GDM1 (cell line): ENCODE results near the gene DBT.
"Not testable (repeated sequence)": the region's sequence is repeated elsewhere in the genome, so short reads cannot be mapped to it uniquely, and the experiment has no call there.

ENCODE experiments used
- DNase-seq: peaks from one replicate; lab custom pipeline; 2025; lab: John Stamatoyannopoulos, UW

DBT gene

DNA sequence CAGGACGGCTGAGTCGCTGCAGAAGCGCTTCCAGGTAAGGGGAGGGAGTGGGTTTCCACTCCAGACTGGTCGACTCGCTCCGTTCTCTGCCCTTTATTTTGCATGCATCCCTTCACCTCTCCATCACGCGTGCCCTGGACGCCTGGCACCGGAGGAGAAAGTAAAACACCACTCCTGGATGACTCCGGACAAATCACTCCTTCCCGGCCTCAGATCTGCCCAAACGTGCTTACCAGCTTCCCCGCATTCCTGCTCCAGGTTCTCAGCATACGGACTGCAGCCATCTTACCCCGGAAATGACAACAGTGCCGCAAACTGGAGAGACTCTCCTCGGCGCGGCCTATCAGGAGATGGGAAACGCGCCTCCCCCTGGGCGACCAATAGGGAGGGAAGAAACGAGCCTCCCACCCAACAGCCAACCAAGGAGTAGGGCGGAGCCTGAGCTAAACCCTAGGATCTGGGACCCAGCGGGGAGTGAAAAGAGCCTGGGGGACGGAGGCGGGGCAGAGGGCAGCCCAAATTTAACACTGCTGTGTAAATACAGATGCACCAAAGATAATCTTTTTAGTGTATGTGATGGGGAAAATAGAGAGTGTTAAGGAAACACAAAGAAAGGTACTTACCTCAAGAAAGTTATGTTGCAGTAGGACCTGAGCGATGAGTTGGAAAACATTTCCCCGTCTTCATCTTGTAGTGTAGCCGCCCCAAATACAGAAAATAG, at the start of gene DBT:
Gene DBT (minus strand): TSS at position 298 of the 721 bp plus-strand sequence. CDS start 14 bp downstream, at position 284.
- DNase-seq: peak; percentile 92

DNA sequence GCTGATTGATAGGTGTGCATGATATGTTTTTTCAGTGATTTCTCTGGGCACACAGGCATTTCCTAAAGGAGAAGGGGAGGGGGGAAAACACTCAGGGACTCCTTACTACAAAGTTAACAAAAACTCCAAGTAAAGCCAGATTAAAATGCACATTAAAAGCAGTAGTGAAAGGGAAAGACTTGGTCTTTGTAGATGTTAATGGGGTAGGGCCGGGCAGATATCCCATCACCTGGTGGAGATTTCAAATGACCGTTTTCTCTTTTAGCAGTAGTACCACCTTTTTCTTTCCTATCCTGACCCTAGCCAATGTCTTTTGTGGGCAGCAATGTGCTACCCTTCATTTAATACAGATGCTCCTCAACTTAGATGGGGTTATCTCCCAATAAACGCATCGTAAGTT, 48.9 kb upstream of the DBT start:
- DNase-seq: no peak

DNA sequence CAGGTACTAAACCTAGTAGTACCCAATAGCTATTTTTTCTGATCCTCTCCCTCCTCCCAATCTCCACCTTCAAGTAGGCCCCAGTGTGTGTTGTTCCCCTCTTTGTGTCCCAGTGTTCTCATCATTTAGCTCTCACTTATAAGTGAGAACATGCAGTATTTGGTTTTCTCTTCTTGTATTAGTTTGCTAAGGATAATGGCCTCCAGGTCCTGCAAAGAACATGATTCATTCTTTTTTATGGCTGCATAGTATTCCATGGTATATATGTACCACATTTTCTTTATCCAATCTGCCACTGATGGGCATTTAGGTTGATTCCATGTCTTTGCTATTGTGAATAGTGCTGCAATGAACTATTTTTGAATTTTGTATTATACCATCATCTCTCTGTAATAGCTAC, 47.4 kb upstream of the DBT start:
- DNase-seq: not testable (repeated sequence)

DNA sequence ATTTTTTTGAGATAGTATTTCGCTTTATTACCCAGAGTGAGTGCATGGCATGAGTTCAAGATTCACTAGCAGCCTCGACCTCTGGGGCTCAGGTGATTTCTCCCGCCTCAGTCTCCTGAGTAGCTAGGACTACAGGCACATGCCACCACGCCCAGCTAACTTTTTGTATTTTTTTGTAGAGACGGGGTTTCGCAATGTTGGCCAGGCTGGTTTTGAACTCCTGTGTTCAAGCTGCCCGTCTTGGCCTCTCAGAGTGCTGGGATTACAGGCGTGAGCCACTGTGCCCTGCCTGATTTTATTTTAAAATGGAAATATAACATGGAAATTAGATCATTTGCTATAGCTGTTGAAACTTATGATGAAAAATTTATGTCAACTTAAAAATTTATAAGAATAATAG, 46.5 kb upstream of the DBT start:
- DNase-seq: no peak

DNA sequence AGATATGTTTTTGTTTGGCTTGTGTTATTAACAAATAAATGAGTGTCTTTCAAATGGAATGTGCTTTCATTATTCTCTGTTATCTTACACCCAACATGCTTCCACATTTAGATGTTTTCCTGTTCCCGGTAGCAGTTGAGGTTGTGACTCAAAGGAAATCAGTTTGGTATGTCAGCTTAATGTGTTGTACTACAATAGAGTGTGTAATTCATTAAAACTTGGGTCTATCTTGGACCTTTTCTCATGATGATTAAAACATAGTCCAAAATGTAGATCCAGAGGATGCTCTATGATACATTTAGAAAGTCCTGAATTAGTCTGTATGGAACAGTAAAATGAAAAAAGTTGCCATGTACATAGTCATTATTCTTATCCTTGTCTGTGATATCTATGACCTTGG, 43.1 kb upstream of the DBT start:
- peak; percentile 45 for DNase-seq

- DNase-seq: no peak
Observed at GRCh38 chr1:100290291-100290690, 40.7 kb upstream of the DBT start.

DNA sequence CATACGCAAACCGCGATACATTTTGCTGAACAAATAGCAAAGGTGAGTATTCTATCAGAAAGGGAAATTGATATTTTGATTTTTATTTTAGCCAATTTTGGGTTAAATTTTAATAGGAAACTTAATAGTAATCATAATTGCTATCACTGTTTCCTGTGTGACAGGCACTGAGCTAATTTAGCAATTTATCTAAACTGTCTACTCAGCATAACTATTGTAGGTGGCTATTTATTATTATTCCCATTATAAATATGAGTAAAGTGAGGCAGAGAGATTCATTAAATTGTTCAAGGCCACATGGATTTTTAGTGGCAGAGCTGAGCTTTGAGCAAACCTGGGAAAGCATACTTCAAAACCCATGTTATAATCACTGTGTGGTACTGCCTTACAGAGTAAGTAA, 37.5 kb upstream of the DBT start:
- DNase-seq: no peak

DNA sequence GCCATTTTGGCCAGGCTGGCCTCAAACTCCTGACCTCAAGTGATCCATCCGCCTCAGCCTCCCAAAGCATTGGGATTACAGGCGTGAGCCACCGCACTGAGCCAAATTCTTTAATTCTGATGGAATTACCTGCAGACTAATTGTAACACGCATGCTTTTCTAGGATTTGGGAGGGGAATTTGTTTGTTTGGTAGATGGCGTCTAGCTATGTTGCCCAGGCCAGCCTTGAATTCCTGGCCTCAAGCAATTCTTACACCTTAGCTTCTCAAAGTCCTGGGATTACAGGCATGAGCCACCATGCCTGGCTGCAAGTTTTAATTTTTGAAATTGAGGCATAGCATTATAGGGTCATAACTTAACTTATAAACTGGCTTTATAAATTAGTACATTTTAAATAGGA, 35.0 kb upstream of the DBT start:
- no peak for DNase-seq

GRCh38 chr1:100279954-100280682, 30.5 kb upstream of the DBT start:
- no peak for DNase-seq

DNA sequence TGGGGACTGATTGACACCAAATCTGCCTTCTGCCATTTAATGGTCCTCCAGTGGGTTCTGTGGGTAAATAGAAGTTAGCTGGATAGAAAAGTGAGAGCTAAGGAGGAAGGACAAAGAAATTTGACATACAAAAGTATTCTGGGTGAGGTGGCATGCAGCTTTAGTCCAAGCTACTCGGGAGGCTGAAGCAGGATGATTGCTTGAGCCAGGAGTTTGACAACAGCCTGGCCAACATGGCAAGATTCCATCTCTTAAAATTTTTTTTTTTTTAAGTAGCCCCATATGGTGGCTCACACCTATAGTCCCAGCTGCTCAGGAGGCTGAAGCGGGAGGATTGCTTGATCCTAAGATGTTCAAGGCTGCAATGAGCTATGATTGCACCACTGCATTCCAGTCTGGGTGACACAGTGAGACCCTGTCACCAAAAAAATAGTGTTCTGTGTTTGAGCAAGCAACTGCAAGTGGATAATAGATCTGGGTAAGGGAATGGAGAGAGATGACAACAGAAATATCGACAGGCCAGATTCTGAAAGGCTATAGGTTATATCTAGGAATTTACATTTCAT, 29.8 kb upstream of the DBT start:
- no peak for DNase-seq

GRCh38 chr1:100277866-100278265, 28.2 kb upstream of the DBT start:
- DNase-seq: no peak

- DNase-seq: no peak
Observed at GRCh38 chr1:100268202-100268601, 18.6 kb upstream of the DBT start.

- DNase-seq: no peak
Observed at GRCh38 chr1:100267284-100267683, 17.6 kb upstream of the DBT start.

GRCh38 chr1:100266741-100267140, 17.1 kb upstream of the DBT start:
- no peak for DNase-seq

GRCh38 chr1:100265931-100266740, 16.5 kb upstream of the DBT start, which contains the start of gene RTCA:
TSS of gene RTCA (plus strand) at chr1:100266216. CDS start at chr1:100266376, 160 bp downstream.
- DNase-seq: peak; percentile 95

- DNase-seq: no peak
Observed at GRCh38 chr1:100265562-100265930, 15.9 kb upstream of the DBT start.

- not testable (repeated sequence) for DNase-seq
Observed at GRCh38 chr1:100264081-100264480, 14.4 kb upstream of the DBT start.

DNA sequence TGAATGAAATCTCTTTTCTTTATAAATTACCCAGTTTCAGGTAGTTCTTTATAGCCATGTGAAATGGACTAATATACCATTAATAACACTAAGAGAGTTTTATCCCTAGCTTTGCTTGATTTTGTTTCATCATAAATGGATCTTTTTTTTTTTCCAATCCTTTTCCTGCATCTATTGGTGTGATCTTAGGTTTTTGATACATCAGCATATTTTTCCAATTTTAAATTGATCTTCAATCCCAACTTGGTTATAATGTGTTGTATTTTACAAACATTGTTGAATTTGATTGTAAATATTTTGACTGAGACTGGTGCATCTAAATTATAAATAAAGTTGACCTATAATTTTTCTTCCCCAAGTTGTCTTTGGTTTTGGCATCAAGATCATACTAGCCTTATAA, 12.1 kb upstream of the DBT start:
- DNase-seq: no peak

DNA sequence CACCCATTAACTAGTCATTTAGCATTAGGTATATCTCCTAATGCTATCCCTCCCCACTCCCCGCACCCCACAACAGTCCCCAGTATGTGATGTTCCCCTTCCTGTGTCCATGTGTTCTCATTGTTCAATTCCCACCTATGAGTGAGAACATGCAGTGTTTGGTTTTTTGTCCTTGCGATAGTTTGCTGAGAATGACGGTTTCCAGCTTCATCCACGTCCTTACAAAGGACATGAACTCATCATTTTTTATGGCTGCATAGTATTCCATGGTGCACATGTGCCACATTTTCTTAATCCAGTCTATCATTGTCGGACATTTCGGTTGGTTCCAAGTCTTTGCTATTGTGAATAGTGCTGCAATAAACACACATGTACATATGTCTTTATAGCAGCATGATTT, 8.8 kb upstream of the DBT start:
- DNase-seq: not testable (repeated sequence)

GRCh38 chr1:100256273-100256672, 6.6 kb upstream of the DBT start:
- not testable (repeated sequence) for DNase-seq

DNA sequence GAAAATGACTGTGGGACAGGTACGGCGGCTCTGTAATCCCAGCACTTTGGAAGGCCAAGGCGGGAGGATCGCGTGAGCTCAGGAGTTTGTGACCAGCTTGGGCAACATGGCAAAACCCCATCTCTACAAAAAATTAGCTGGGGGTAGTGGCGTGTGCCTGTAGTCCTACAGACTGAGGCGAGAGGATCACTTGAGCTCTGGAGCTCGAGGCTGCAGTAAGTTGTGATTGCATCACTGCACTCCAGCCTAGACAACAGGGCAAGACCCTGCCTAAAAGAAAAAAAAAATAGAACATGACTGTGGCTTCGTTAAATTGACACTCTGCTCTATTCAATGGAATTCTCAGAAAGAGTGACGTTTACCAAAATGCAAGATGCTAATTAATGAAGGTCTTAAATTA, 3.9 kb upstream of the DBT start:
- DNase-seq: no peak

DNA sequence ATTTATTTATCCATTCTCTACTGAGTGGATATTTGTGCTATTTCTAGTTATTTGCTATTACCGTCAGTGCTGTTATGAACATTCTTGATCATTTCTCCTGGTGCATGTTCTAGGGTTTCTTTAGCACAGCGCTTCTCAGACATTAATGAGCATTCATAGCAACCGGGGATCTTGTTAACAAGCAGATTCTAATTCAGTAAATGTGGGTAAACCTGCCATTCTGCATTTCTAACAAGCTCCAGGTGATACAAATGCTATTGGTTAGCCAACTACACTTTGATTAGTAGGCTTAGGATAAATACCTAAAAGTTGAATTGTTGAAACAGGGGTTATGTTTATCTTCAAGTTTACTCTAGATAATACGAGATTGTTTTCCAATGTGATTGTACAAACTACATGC, 3.3 kb upstream of the DBT start:
- DNase-seq: no peak
